MM.1S (cell line): ENCODE results near the gene OLFML2B.

Experiments
- DNase-seq: peaks from one replicate; pipeline ENCODE4 v3.0.0-alpha.2; 2015
- H2AFZ ChIP-seq: fragments of 300-600 bp; sonication (generic); 2 replicates; pipeline ENCODE4 v1.6.0; 2016; ENCODE audit warnings: antibody characterized with exemption, low read length
- H3F3A ChIP-seq: fragments of 300-600 bp; sonication (generic); 2 replicates; pipeline ENCODE4 v1.6.1; 2016; ENCODE audit warnings: mild to moderate bottlenecking, antibody characterized with exemption, low read length, moderate library complexity, mixed read lengths; ENCODE audit not compliant: insufficient read depth
- H3K27ac ChIP-seq: fragments of 300-600 bp; sonication (generic); 2 replicates; pipeline ENCODE4 v1.5.1; 2016; ENCODE audit warnings: mild to moderate bottlenecking, low read length
- H3K27me3 ChIP-seq: fragments of 300-600 bp; sonication (generic); replicated peaks from 2 replicates; pipeline ENCODE4 v1.6.0; 2016; ENCODE audit warnings: low read length; ENCODE audit not compliant: insufficient read depth
- H3K36me3 ChIP-seq: fragments of 300-600 bp; sonication (generic); replicated peaks from 2 replicates; pipeline ENCODE4 v1.6.1; 2016; ENCODE audit warnings: mild to moderate bottlenecking, low read length, mixed read lengths; ENCODE audit not compliant: insufficient read depth
- H3K4me1 ChIP-seq: fragments of 300-600 bp; sonication (generic); 2 replicates; pipeline ENCODE4 v1.6.1; 2016; ENCODE audit warnings: low read length, mixed read lengths
- H3K4me2 ChIP-seq: fragments of 300-600 bp; sonication (generic); 2 replicates; pipeline ENCODE4 v1.6.0; 2016; ENCODE audit warnings: low read depth, low read length
- H3K4me3 ChIP-seq: fragments of 300-600 bp; sonication (generic); 2 replicates; pipeline ENCODE4 v1.5.1; 2016; ENCODE audit warnings: low read length, mixed read lengths
- H3K79me2 ChIP-seq: fragments of 300-600 bp; sonication (generic); 2 replicates; pipeline ENCODE4 v1.6.1; 2016; ENCODE audit warnings: mixed run types, low read length, mixed read lengths
- H3K9ac ChIP-seq: fragments of 300-600 bp; sonication (generic); 2 replicates; pipeline ENCODE4 v1.6.1; 2016; ENCODE audit warnings: low read length, mixed read lengths
- H3K9me2 ChIP-seq: fragments of 300-600 bp; sonication (generic); replicated peaks from 2 replicates; pipeline ENCODE4 v1.6.1; 2016; ENCODE audit warnings: mild to moderate bottlenecking, low read length, mixed read lengths; ENCODE audit not compliant: insufficient read depth
- H3K9me3 ChIP-seq: fragments of 300-600 bp; sonication (generic); replicated peaks from 2 replicates; pipeline ENCODE4 v1.6.1; 2016; ENCODE audit warnings: mild to moderate bottlenecking, low read length, mixed read lengths; ENCODE audit not compliant: insufficient read depth
- H4K20me1 ChIP-seq: fragments of 300-600 bp; sonication (generic); 2 replicates; pipeline ENCODE4 v1.6.1; 2016; ENCODE audit warnings: mild to moderate bottlenecking, low read length, moderate library complexity, mixed read lengths; ENCODE audit not compliant: insufficient read depth
- EZH2 ChIP-seq: fragments of 300-600 bp; sonication (generic); optimal IDR thresholded peaks from 2 replicates; pipeline ENCODE3; 2017; ENCODE audit warnings: low read depth, mild to moderate bottlenecking, antibody characterized with exemption, low read length, mixed read lengths
- EZH2phosphoT487 ChIP-seq: fragments of 300-600 bp; sonication (generic); IDR thresholded peaks from 2 replicates; pipeline ENCODE4 v1.6.1; 2018; ENCODE audit warnings: antibody characterized with exemption, low read length
- TF ChIP-seq, protein P1 (sequence below): fragments of 300-600 bp; sonication (generic); IDR thresholded peaks from 2 replicates; pipeline ENCODE4 v1.5.1; 2016; ENCODE audit warnings: antibody characterized with exemption, low read length, mixed read lengths

OLFML2B gene

GRCh38 chr1:161966067-161966466, 57.6 kb downstream of the OLFML2B start:
- H3K4me3 ChIP-seq, result no peak overlapping the region
- H3F3A ChIP-seq, result no peaks in the 10 kb centered on the region
- H3K9ac ChIP-seq, result no peak overlapping the region
- DNase-seq, result no peak
- H3K79me2 ChIP-seq, result no peaks in the 10 kb centered on the region
- no peaks in the 10 kb centered on the region for H3K27me3 ChIP-seq
- H4K20me1 ChIP-seq, result no peaks in the 10 kb centered on the region
- TF ChIP-seq, protein P1, sequence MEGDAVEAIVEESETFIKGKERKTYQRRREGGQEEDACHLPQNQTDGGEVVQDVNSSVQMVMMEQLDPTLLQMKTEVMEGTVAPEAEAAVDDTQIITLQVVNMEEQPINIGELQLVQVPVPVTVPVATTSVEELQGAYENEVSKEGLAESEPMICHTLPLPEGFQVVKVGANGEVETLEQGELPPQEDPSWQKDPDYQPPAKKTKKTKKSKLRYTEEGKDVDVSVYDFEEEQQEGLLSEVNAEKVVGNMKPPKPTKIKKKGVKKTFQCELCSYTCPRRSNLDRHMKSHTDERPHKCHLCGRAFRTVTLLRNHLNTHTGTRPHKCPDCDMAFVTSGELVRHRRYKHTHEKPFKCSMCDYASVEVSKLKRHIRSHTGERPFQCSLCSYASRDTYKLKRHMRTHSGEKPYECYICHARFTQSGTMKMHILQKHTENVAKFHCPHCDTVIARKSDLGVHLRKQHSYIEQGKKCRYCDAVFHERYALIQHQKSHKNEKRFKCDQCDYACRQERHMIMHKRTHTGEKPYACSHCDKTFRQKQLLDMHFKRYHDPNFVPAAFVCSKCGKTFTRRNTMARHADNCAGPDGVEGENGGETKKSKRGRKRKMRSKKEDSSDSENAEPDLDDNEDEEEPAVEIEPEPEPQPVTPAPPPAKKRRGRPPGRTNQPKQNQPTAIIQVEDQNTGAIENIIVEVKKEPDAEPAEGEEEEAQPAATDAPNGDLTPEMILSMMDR, result no peak
- TF ChIP-seq EZH2 (no peak), EZH2phosphoT487 (no peak)
- no peaks in the 10 kb centered on the region for H3K9me2 ChIP-seq
- no peak overlapping the region for H2AFZ ChIP-seq
- H3K9me3 ChIP-seq, result no peaks in the 10 kb centered on the region
- H3K4me2 ChIP-seq, result no peak overlapping the region
- no peak overlapping the region for H3K27ac ChIP-seq
- H3K4me1 ChIP-seq, result 0 out of 2 replicates have a peak, but pooled peaks cover 7% of the 10 kb centered on the region
- no peaks in the 10 kb centered on the region for H3K36me3 ChIP-seq

GRCh38 chr1:161962091-161962887, 61.4 kb downstream of the OLFML2B start:
- TF ChIP-seq EZH2phosphoT487 (no peak), EZH2 (no peak)
- TF ChIP-seq, protein P1, result no peak
- Histone ChIP-seq H3K27me3 (no peaks in the 10 kb centered on the region), H3K79me2 (no peaks in the 10 kb centered on the region), H4K20me1 (no peaks in the 10 kb centered on the region), H3K4me3 (no peak overlapping the region), H3K9me2 (no peaks in the 10 kb centered on the region), H3F3A (no peaks in the 10 kb centered on the region), H3K27ac (no peak overlapping the region), H3K4me2 (no peak overlapping the region), H2AFZ (no peak overlapping the region), H3K9ac (no peak overlapping the region), H3K4me1 (0 out of 2 replicates have a peak, but pooled peaks cover 7% of the 10 kb centered on the region), H3K36me3 (peaks cover 3% of the 10 kb centered on the region), H3K9me3 (no peaks in the 10 kb centered on the region)
- peak; percentile 36 for DNase-seq

DNA sequence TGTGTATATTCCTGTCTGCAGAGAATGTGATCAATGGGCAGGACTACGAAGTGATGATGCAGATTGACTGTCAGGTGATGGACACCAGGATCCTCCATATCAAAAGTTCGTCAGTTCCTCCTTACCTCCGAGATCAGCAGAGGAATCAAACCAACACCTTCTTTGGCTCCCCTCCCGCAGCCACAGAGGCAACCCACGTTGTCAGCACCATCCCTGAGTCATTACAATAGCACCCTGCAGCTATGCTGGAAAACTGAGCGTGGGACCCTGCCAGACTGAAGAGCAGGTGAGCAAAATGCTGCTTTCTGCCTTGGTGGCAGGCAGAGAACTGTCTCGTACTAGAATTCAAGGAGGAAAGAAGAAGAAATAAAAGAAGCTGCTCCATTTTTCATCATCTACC, 65.2 kb downstream of the OLFML2B start:
- Histone ChIP-seq H3K27ac (no peak overlapping the region), H3K9me2 (no peaks in the 10 kb centered on the region), H3K79me2 (no peaks in the 10 kb centered on the region), H3K27me3 (no peaks in the 10 kb centered on the region), H4K20me1 (no peaks in the 10 kb centered on the region), H2AFZ (no peak overlapping the region), H3K4me3 (no peak overlapping the region), H3F3A (no peaks in the 10 kb centered on the region), H3K9me3 (no peaks in the 10 kb centered on the region), H3K4me1 (0 out of 2 replicates have a peak, but pooled peaks cover 7% of the 10 kb centered on the region), H3K36me3 (peaks cover 3% of the 10 kb centered on the region), H3K9ac (no peak overlapping the region), H3K4me2 (no peak overlapping the region)
- TF ChIP-seq, protein P1, result no peak
- no peak for TF ChIP-seq EZH2phosphoT487
- TF ChIP-seq EZH2, result no peak
- DNase-seq, result no peak
